HG03457 (cell line): ENCODE measurements around the gene KIAA0825.
"Not testable (repeated sequence)": the region's sequence is repeated elsewhere in the genome, so short reads cannot be mapped to it uniquely, and the experiment has no call there.

Experiments used
- ATAC-seq: cut with Tn5 transposase; IDR thresholded peaks from one replicate; pipeline ENCODE4 v1.9.1; 2021; ENCODE audit warnings: moderate number of reproducible peaks; ENCODE audit not compliant: unreplicated experiment

The KIAA0825 gene

DNA sequence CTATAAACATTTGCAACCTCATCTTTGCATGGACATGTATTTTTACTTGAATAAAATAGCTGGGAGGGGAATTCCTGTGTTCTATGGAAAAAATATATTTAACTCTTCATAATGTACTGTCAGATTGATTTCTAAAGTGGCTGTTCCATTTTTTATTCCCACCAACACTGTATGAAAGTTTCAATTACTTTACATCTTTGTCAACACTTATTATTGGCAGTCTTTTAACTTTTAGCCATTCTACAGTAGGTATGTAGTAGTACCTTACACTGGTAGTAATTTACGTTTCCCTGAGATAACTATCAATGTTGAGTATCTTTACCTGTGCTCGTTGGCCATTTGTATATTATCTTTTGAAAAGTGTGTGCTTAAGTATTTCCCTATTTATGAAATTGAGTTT is 429.7 kb downstream of the KIAA0825 start:
- ATAC-seq: no peak

DNA sequence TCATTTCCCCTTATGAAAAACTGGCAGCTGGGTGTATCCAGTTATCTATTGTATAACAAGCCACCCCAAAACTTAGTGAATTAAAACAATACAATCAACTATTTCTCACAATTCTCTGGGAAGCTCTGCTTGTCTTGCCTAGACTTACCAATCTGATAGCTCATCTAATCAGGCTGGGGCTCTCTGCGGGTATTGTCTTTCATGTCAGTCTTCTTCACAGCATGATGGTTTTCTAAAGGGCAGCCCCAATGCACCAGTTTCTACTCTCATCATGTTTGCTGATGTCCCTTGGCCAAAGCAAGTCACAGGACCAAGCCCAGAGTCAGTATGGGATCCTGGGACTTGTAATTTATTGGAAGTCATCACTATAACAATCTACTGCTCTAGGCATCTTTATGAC is 433.5 kb downstream of the KIAA0825 start:
- ATAC-seq: no peak

DNA sequence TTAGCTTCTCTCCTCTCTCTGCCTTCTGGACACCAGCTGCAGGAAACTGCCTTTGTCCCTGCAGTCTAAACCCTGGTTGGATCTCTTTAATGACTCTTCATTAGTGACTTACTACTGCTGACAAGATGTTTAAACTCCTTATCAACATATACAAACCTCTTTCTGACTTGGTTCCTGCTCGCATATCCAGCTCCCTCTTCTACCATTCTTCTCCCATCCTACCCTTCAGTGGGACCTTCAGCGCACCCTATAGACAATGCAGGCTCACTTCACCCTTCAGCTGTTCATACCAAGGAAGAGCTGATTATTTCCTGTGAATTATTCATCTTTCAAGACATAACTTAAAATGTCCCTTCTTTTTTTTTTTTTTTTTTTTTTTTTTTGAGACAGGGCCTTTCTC is 436.5 kb downstream of the KIAA0825 start:
- ATAC-seq: no peak

DNA sequence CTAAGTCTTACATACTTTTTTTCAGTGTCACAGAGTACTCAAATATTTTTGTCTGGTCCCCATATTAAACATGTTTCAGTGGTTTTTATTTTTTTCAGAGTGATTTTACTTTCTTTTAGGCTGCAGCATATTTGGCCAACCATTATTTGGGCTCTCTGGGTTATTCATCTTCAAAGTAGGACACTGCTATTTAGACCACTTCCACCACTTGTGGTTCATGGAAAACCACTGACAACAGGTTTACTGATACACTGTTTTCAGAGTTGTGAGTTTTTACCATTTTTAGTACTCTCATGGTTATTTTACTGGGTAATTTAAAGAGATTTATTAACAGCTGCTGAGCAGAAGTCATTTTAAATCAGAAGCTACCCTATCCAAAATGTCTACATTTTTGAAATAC is 437.6 kb downstream of the KIAA0825 start:
- ATAC-seq: no peak

DNA sequence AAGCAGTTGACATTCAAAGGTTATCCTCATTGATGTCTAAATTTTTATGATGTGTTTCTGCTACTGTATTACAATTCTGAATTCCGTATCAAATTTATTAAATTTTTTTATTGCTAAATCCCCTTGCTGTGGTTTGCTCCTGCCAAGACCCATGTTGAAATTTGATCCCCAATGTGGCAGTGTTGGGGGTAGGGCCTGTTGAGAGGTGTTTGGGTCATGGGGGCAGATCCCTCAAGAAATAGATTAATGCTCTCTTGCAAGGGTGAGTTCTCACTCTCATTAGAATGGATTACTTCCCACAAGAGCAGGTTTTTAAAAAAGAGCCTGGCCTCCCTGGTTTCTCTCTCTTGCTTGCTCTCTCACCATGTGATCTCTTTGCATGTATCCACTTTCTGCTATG is 442.5 kb downstream of the KIAA0825 start:
- no peak for ATAC-seq

DNA sequence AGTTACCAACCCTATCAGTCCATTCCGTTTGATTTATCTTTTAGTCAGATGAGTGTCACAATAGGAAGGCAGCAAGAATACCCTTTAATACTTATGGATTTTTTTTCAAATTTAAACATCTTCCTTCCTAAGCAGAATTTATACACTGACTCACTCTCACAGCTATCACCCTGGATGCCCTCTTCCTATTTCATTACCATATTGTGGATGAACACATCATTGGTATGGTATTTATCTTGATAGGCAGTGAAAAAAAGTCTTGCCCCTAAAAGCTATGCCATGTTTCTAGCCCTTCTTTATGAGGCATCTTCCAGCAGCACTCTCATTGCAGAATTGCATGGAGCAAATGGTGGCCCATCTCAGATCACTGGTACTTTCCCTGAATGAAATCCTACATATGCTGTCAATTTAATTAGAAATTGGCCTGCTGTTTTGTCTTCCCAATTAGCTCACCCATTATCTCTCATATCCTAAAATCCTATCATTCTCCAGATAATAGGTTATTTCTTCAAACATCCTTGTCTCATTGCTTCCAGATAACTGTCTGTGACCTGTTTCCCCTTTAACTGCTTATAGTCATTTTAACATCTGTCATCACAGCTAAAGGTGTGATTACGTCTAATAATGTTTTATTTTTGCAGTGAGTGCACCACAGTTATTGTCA is 443.5 kb downstream of the KIAA0825 start:
- no peak for ATAC-seq

DNA sequence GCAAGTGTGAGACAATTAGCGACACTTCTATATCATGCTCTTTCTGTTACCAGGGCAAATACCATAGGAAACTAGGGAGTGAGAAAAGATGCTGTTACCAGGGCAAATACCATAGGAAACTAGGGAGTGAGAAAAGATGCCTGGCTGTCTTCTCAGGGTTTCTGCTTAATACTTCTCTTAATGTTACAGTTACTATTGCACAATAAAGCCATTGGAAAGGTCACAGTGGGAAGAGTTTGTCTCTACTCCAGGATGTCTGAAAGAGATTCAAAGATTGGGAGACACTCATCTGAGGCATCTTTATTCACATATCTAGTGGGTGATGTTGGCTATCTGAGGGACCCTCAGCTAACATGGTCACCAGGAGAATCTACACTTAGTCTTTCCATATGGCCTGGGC is 445.3 kb downstream of the KIAA0825 start:
- no peak for ATAC-seq

DNA sequence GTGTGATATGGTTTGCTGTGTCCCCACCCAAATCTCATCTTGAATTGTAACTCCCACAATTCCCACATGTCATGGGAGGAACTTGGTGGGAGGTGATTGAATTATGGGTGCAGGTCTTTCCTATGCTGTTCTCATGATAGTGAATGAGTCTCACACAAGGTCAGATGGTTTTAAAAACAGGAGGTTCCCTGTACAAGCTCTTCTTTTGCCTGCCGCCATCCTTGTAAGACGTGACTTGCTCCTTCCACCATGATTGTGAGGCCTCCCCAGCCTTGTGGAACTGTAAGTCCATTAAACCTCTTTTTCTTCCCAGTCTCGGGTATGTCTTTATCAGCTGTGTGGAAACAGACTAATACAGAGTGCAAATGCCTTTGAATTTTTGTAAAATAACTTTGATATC is 447.3 kb downstream of the KIAA0825 start:
- not testable (repeated sequence) for ATAC-seq

DNA sequence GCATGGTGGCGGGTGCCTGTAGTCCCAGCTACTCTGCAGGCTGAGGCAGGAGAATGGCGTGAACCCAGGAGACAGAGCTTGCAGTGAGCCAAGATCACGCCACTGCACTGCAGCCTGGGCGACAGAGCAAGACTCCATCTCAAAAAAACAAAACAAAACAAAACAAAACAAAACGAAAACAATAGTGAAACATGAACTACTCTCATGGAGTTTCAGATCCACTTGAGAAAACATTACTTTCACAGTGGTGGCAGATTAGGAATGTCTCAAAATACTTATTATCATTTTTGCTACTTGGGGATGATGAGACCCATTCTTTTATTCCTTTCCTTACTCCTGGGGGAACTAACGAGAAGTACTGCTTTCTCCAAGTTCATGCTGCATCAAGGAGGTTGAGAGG is 448.2 kb downstream of the KIAA0825 start:
- ATAC-seq: not testable (repeated sequence)

DNA sequence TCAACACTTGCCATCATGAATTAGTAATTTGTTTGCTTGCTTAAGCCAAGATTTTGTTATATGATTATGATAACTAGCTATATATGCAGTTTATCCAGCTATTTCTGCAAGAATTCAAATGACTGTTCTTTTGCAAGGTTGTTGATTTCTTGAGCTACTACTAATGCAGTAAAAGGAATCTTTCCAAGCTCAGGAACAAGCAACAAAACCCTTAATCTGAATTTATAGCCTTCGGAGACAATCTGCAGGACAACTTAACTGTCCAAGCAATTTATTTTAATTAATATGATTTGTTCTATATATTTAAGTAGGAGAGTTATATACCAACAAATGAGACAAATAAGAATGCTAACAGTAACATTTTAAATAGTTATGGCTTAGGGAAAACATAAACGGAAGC is 450.3 kb downstream of the KIAA0825 start:
- ATAC-seq: no peak

DNA sequence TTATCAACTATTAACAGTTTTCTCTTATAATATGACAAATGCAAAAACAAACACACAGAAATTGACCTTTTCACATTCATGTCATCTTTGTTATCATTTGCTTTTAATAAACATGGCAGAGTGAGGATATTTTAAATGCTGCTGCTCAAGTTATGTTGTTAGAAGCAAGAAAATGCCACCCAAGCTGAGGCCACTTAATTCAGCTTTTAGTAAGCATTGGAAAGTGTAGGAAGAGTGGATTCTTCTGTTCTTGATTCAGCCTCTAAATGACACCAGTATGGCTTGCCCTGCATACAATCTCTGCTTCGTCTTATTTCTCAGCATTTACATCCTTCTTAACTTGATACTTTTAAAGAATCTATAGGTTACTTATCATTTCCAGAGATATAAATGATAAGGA is 456.6 kb downstream of the KIAA0825 start:
- ATAC-seq: no peak

DNA sequence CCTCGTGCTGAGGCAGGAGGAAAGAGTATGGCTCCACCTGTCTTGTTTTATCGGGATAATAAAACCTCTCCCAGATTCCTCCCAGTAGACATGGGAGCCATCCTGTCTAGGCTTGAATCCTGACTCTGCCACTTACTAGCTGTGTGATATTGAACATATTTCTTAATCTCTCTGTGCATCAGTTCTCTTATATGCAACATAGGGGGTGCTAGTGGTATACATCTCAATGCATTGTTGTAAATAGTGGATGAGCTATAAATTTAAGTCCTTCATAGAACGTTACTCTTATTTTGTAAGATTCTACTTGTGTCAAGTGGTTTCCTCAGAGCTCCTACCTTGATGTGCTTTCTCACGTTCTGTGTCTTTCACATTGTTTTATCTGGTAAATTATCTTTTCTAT is 459.3 kb downstream of the KIAA0825 start:
- ATAC-seq: no peak

DNA sequence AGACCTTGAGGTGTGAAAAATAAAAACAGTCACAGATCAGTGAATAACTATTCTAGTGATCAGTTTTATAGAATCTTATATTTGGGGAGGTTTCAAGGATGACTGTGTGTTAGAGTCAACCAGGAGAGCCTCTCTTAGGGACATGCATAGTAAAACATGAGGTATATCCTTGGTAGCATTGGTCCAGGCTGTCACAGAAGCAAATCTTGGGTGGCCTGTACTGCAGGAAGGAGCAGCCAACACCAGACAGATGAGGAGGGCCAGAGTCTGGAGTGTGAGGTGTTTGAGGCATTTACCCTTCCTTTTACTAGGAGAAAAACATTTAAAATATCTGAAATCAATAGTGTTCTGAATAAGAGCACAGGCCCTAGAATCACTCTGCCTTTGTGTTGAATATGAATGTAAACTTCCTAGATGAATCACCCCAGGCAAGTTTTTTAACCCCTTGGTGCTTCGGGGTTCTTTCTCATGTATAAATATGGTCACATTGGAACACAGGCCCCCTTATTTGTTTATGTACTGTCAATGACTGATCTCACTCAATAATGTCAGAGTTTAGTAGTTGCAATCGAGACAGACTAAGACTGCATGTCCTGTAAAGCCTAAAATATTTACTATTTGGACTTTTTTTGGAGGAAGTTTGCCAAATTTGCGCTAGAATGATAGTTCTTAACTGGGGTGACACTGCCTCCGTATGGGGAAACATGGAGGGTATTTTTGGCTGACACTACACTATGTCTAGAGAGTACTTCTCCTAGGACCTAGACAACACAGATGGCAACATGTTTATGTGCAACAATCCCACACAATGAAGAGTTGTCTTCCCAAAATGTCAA is 460.5 kb downstream of the KIAA0825 start:
- ATAC-seq: no peak

DNA sequence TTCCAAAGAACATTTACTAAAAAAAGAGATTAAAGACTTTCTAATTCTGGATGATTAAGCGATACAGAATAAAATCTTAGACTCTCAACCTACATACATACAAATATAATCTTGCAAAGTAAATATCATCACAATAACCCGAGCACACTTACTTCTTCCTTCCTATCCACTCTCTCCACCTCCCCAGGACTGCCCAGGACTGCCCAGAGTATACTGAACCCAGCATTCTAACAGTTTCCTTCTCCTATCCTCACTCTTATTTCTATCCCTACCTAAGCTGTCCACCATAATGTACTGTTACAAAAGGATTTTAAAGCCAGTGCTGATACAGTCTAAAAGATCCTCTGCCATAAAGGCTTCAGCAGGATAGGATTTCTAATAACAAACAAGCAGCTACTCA is 463.7 kb downstream of the KIAA0825 start:
- no peak for ATAC-seq

DNA sequence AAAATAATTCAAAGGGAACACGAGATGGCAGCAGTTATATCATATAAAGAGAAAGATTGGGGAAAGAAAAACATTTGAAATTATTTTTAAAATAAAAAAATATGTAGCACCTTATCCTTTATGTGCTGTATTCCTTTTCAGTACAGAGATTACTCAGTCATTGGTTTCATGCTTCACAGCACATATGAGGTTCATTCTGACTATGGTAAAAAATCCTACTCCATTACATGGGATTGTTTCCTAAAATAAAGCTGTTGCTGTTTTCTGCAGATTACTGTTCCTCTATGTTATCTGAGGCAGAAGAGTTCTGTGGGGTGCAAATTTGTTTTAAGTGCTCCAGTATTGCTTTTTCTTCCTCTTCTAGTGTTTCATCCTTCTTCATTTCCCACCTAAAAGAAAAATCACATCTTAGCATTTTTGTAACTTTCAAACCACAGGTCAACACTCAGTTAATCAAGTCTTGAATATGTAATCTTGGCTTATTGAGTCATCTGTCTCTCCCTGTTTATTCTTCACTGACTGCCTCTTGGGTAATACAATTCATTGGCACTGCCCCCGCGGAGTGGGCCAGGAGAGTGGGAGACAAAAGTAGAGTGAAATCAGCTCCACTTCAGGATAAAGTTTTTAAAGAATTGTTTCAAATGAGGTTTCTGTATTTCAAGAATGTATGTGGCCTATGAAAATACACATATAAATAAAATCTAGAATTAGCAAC is 464.5 kb downstream of the KIAA0825 start:
- no peak for ATAC-seq

DNA sequence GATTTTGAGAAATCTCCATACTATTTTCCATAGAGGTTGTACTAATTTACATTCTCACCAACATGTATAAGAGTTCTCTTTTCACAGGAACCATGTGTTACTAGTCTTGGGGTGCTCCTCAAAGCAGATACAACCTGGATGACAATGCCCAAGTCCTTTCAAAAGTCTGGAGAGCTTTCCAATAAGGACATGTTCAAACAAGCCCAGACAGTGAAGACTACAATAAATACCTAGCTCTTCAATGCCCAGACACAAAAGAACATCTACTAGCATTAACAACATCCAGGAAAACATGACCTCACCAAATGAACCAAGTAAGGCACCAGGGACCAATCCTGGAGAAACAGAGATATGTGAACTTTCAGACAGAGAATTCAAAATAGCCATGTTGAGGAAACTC is 474.8 kb downstream of the KIAA0825 start:
- not testable (repeated sequence) for ATAC-seq

DNA sequence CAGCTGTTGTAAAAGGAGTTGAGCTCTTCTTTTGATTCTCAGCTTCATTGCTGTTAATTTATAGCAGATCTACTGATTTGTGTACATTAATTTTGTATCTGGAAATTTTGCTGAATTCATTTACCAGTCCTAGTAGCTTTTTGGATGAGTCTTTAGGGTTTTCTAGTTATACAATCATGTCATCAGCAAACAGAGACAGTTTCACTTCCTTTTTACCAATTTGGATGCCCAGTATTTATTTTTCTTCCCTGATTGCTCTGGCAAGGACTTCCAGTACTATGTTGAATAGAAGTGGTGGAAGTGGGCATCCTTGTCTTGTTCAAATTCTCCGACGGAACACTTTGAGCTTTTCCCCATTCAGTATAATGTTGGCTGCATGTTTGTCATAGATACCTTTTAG is 478.1 kb downstream of the KIAA0825 start:
- no peak for ATAC-seq

DNA sequence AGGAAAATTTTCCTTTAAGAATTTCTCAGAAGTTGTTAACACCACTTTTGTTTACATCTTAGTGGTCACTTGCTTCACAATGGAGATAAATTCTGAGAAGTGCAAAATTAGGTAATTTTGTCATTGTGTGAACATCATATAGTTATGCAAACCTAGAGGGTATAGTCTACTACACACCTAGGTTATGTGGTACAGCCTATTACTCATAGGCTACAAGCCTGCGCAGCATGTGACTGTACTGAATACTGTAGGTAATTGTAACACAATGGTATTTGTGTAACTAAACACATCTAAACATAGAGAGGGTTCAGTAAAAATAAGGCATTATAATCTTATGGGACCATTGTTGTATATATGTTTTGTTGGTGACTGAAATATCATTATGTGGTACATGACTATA is 488.3 kb downstream of the KIAA0825 start:
- ATAC-seq: no peak

DNA sequence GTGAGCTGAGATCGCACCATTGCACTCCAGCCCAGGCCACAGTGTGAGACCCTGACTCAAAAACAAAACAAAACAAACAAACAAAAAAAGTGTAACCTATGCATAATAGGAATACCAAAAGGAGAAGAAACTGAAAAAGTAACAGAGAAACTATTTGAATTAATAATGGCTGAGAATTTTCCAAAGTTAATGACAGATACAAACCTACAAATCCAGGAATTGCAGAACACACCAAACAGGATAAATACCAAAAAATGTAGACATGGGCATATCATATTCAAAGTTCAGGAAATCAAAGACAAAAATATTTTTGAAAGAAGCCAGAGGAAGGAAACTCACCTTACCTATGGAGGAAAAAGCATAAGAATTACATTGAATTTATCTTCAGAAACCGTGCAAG is 493.3 kb downstream of the KIAA0825 start:
- no peak for ATAC-seq

DNA sequence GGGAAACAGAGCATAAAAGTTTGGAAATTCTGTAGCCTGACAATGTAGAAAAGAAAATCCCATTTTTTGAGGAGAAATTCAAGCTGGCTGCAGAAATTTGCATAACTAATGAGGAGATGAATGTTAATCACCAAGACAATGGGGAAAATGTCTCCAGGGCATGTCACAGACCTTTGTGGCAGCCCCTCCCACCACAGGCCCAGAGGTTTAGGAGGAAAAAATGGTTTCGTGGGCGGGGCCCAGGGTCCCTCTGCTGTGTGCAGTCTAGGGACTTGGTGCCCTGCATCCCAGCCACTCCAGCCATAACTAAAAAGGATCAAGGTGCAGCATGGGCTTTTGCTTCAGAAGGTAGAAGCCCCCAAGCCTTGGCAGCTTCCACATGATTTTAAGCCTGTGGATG is 502.1 kb downstream of the KIAA0825 start:
- ATAC-seq: not testable (repeated sequence)

DNA sequence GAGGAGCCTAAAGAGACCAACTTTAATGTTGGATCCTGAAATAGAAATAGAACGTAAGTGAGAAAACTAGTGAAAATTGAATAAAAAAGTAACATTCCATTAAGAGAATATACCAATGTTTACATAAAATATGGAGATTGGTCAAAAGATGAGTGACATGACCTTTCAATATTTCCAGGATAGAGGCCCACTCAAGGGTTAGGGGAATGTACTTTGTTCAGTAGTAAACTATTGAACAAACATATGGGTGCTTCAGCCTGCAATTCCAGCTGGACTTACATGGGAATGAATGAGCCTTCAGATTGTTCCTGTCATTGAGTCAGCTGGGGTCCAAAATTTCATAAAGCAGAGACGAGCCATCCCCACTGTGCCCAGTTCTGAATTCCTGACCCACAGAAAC is 505.3 kb downstream of the KIAA0825 start:
- no peak for ATAC-seq
